Common myeloid progenitor, CD34-positive (primary cell): ENCODE measurements around the gene LAMTOR2.
"Not testable (repeated sequence)": the region's sequence is repeated elsewhere in the genome, so short reads cannot be mapped to it uniquely, and the experiment has no call there.

Experiments
- CTCF ChIA-PET: fragments of 350-600 bp; sonication (Branson Sonifier 250); formaldehyde crosslinking; loops from one replicate; lab custom pipeline; 2021; ENCODE audit warnings: antibody characterized with exemption; lab: Charles Lee
- POLR2A ChIA-PET: fragments of 350-600 bp; sonication (Branson Sonifier 250); formaldehyde crosslinking; loops from one replicate; lab custom pipeline; 2021; ENCODE audit warnings: antibody characterized with exemption; lab: Charles Lee
- DNase-seq, 3 donors: peaks; one replicate each; pipeline versions ENCODE4 v3.0.0 to v3.0.0-alpha.2; 2013
- H3K27ac ChIP-seq, 2 experiments: 1 replicate in 1 of 2; 2 replicates in 1 of 2; pipeline ENCODE4 v1.7.0; 2013; ENCODE audit warnings: inconsistent platforms in 2 of 2, low read length in 2 of 2, mild to moderate bottlenecking in 2 of 2, low read depth in 1 of 2, moderate library complexity in 1 of 2; ENCODE audit not compliant: severe bottlenecking in 2 of 2, insufficient read depth in 1 of 2, poor library complexity in 1 of 2
- H3K27me3 ChIP-seq, 5 experiments: replicated peaks in 2 of 5; 1 replicate in 3 of 5; 2 replicates in 2 of 5; pipeline versions ENCODE4 v1.6.1 to v1.7.0; 2013; ENCODE audit warnings: low read length in 4 of 5, mild to moderate bottlenecking in 2 of 5, moderate library complexity in 2 of 5, inconsistent platforms in 1 of 5; ENCODE audit not compliant: insufficient read depth in 5 of 5, control insufficient read depth in 4 of 5
- H3K36me3 ChIP-seq, 4 experiments: 1 replicate in 2 of 4; 2 replicates in 2 of 4; pipeline versions ENCODE4 v1.6.1 to v1.7.0; 2013; ENCODE audit warnings: low read length in 3 of 4, control low read depth in 1 of 4, mild to moderate bottlenecking in 1 of 4; ENCODE audit not compliant: control insufficient read depth in 4 of 4, insufficient read depth in 4 of 4
- H3K4me1 ChIP-seq, 4 experiments: 1 replicate in 3 of 4; 2 replicates in 1 of 4; pipeline versions ENCODE4 v1.6.1 to v1.7.1; 2013; ENCODE audit warnings: low read length in 3 of 4, mild to moderate bottlenecking in 3 of 4, control low read depth in 1 of 4, inconsistent platforms in 1 of 4, moderate library complexity in 1 of 4; ENCODE audit not compliant: control insufficient read depth in 4 of 4, insufficient read depth in 4 of 4; ENCODE audit errors: control extremely low read depth in 1 of 4
- H3K4me3 ChIP-seq, 7 experiments: 1 replicate in 4 of 7; 2 replicates in 3 of 7; pipeline versions ENCODE4 v1.5.1 to v1.7.0; 2013; ENCODE audit warnings: mild to moderate bottlenecking in 7 of 7, low read length in 6 of 7, moderate library complexity in 6 of 7, inconsistent platforms in 2 of 7, low read depth in 2 of 7, control low read depth in 1 of 7; ENCODE audit not compliant: insufficient read depth in 4 of 7, control insufficient read depth in 1 of 7; ENCODE audit errors: extremely low read depth in 1 of 7
- H3K9me3 ChIP-seq, 5 experiments: 1 replicate in 4 of 5; 2 replicates in 1 of 5; pipeline versions ENCODE4 v1.6.1 to v1.7.1; 2013; ENCODE audit warnings: low read length in 4 of 5, mild to moderate bottlenecking in 2 of 5, inconsistent platforms in 1 of 5, low read depth in 1 of 5, moderate library complexity in 1 of 5; ENCODE audit not compliant: control insufficient read depth in 4 of 5, insufficient read depth in 2 of 5; ENCODE audit errors: control extremely low read depth in 1 of 5
- WGBS: methylation state at CpG from one replicate; pipeline ENCODE4 v1.1.5; 2013; ENCODE audit not compliant: insufficient coverage; 5-methylcytosine and 5-hydroxymethylcytosine counted together

Gene LAMTOR2

GRCh38 chr1:156026588-156026987, 28.0 kb upstream of the LAMTOR2 start:
- no peak overlapping the region for H3K27ac ChIP-seq
- H3K36me3 ChIP-seq = no peaks in the 10 kb centered on the region
- POLR2A ChIA-PET = no interaction called here
- DNase-seq = no peak
- no peaks in the 10 kb centered on the region for H3K9me3 ChIP-seq
- no CpG with 5 or more reads among the region's 4 CpGs for WGBS
- H3K4me1 ChIP-seq = peaks cover 0 to 2% (median 0%) of the 10 kb centered on the region in 4 experiments
- H3K4me3 ChIP-seq = no peak overlapping the region
- H3K27me3 ChIP-seq = peaks cover 0 to 2% (median 0%) of the 10 kb centered on the region in 5 experiments
- CTCF ChIA-PET = interaction anchor here (1.0 to 2.2 kb wide), 9 partner anchors 9 to 62 kb away, joined by 3 to 18 read pairs (median 4); no protein-coding TSS in a partner anchor

GRCh38 chr1:156033011-156033410, 21.6 kb upstream of the LAMTOR2 start:
- POLR2A ChIA-PET = no interaction called here
- no peak for DNase-seq
- no peaks in the 10 kb centered on the region for H3K27me3 ChIP-seq
- peaks cover 2 to 16% (median 4%) of the 10 kb centered on the region in 4 experiments for H3K36me3 ChIP-seq
- CTCF ChIA-PET = interaction anchor here (1.3 to 2.5 kb wide), 3 partner anchors 8 to 32 kb away, joined by 3 to 6 read pairs (median 6); partner anchors contain the start of gene SSR2
- no peaks in the 10 kb centered on the region for H3K4me1 ChIP-seq
- no peak overlapping the region for H3K4me3 ChIP-seq
- no peak overlapping the region for H3K27ac ChIP-seq
- H3K9me3 ChIP-seq = no peaks in the 10 kb centered on the region
- 73% methylated on average over 5 of the region's 6 CpGs for WGBS

GRCh38 chr1:156034991-156035390, 19.6 kb upstream of the LAMTOR2 start:
- DNase-seq, H3K4me3 ChIP-seq, POLR2A ChIA-PET, H3K4me1 ChIP-seq, H3K27ac ChIP-seq, H3K27me3 ChIP-seq, H3K9me3 ChIP-seq: not testable (repeated sequence)
- CTCF ChIA-PET = interaction anchor here (1.2 kb wide), 1 partner anchor 9 kb away, joined by 3 read pairs; no protein-coding TSS in a partner anchor
- peaks cover 2 to 26% (median 7%) of the 10 kb centered on the region in 4 experiments for H3K36me3 ChIP-seq
- 100% methylated on average over 2 of the region's 4 CpGs for WGBS

GRCh38 chr1:156042828-156043227, 11.8 kb upstream of the LAMTOR2 start:
- H3K27me3 ChIP-seq = no peaks in the 10 kb centered on the region
- no peak overlapping the region for H3K27ac ChIP-seq
- no peak for DNase-seq
- ChIA-PET CTCF (interaction anchor here (1.0 to 2.2 kb wide), 2 partner anchors 17 to 24 kb away, joined by 3 to 7 read pairs; no protein-coding TSS in a partner anchor), POLR2A (no interaction called here)
- H3K9me3 ChIP-seq = no peaks in the 10 kb centered on the region
- peaks cover 7 to 51% (median 37%) of the 10 kb centered on the region in 4 experiments for H3K36me3 ChIP-seq
- 100% methylated on average over 1 of the region's 3 CpGs for WGBS
- H3K4me1 ChIP-seq = no peaks in the 10 kb centered on the region
- no peak overlapping the region for H3K4me3 ChIP-seq

- Histone ChIP-seq H3K36me3 (peaks cover 12 to 68% (median 49%) of the 10 kb centered on the region in 4 experiments), H3K4me3 (no peak overlapping the region), H3K27ac (peak overlapping the region in 1 of 2 experiments; percentile 2), H3K9me3 (no peaks in the 10 kb centered on the region), H3K27me3 (no peaks in the 10 kb centered on the region), H3K4me1 (no peaks in the 10 kb centered on the region)
- ChIA-PET CTCF (interaction anchor here (1.0 kb wide), 1 partner anchor 17 kb away, joined by 3 read pairs; no protein-coding TSS in a partner anchor), POLR2A (interaction anchor here (1.0 kb wide), 1 partner anchor 8 kb away, joined by 3 read pairs; the partner anchor contains the start of gene UBQLN4)
- 93% methylated on average over 4 of the region's 4 CpGs for WGBS
- DNase-seq = no peak
Measured at GRCh38 chr1:156045076-156045475, 9.5 kb upstream of the LAMTOR2 start.

GRCh38 chr1:156048663-156049258, 5.8 kb upstream of the LAMTOR2 start:
- no peak overlapping the region for H3K27ac ChIP-seq
- no peak overlapping the region for H3K4me3 ChIP-seq
- 100% methylated on average over 2 of the region's 3 CpGs for WGBS
- no peak for DNase-seq
- peaks cover 10 to 46% (median 28%) of the 10 kb centered on the region in 4 experiments for H3K36me3 ChIP-seq
- CTCF ChIA-PET = interaction anchor here (0.9 to 1.5 kb wide), 4 partner anchors 23 to 34 kb away, joined by 3 to 4 read pairs (median 3); no protein-coding TSS in a partner anchor
- H3K4me1 ChIP-seq = peaks cover 0 to 7% (median 4%) of the 10 kb centered on the region in 4 experiments
- POLR2A ChIA-PET = no interaction called here
- no peaks in the 10 kb centered on the region for H3K9me3 ChIP-seq
- no peaks in the 10 kb centered on the region for H3K27me3 ChIP-seq

GRCh38 chr1:156050376-156050775, 4.2 kb upstream of the LAMTOR2 start:
- 96% methylated on average over 4 of the region's 4 CpGs for WGBS
- Histone ChIP-seq H3K27me3 (no peaks in the 10 kb centered on the region), H3K27ac (no peak overlapping the region), H3K4me1 (peaks cover 5 to 18% (median 11%) of the 10 kb centered on the region in 4 experiments), H3K36me3 (peaks cover 7 to 33% (median 24%) of the 10 kb centered on the region in 4 experiments), H3K4me3 (no peak overlapping the region), H3K9me3 (no peaks in the 10 kb centered on the region)
- POLR2A ChIA-PET = no interaction called here
- DNase-seq = no peak
- CTCF ChIA-PET = interaction anchor here (1.0 to 1.9 kb wide), 3 partner anchors 16 to 25 kb away, joined by 3 to 6 read pairs (median 3); no protein-coding TSS in a partner anchor
